CD14-positive monocyte (primary cell): ENCODE results near the gene FLCN. TPM values are rescaled to one million over a fixed set of nuclear protein-coding genes. Genes with fewer than 3 reads are reported as not detected.

Experiments used
- DNase-seq, 3 donors: peaks; one replicate each; pipeline ENCODE4 v3.0.0-alpha.2; 2011 to 2022
- H2AFZ ChIP-seq: 2 replicates; pipeline ENCODE4 v1.6.0; 2012; ENCODE audit warnings: mild to moderate bottlenecking, low read depth, low read length, inconsistent platforms; ENCODE audit not compliant: insufficient read depth, poor library complexity, severe bottlenecking
- H3K27ac ChIP-seq, 2 donors: 1 replicate in 1 of 2; 2 replicates in 1 of 2; pipeline ENCODE4 v1.5.1; 2012 to 2013; ENCODE audit warnings: low read length in 2 of 2, control low read depth in 1 of 2, inconsistent platforms in 1 of 2, low read depth in 1 of 2, mild to moderate bottlenecking in 1 of 2
- H3K27me3 ChIP-seq, 2 donors: one replicate each; pipeline versions ENCODE4 v1.6.0 to v1.6.1; 2011 to 2013; ENCODE audit warnings: low read length in 2 of 2; ENCODE audit not compliant: control insufficient read depth in 2 of 2, insufficient read depth in 2 of 2
- H3K36me3 ChIP-seq, 2 donors: replicated peaks in 1 of 2; 1 replicate in 1 of 2; 2 replicates in 1 of 2; pipeline versions ENCODE4 v1.5.1 to v1.6.1; 2012 to 2013; ENCODE audit warnings: low read length in 2 of 2, control low read depth in 1 of 2, inconsistent platforms in 1 of 2, mild to moderate bottlenecking in 1 of 2; ENCODE audit not compliant: insufficient read depth in 2 of 2, control insufficient read depth in 1 of 2
- H3K4me1 ChIP-seq, 2 donors: 1 replicate in 1 of 2; 2 replicates in 1 of 2; pipeline versions ENCODE4 v1.5.1 to v1.6.1; 2012 to 2013; ENCODE audit warnings: low read length in 2 of 2, control low read depth in 1 of 2, inconsistent platforms in 1 of 2, mild to moderate bottlenecking in 1 of 2, moderate library complexity in 1 of 2; ENCODE audit not compliant: insufficient read depth in 2 of 2, control insufficient read depth in 1 of 2
- H3K4me2 ChIP-seq: replicated peaks from 2 replicates; pipeline ENCODE3; 2012; ENCODE audit warnings: low read length, moderate library complexity, mild to moderate bottlenecking; ENCODE audit not compliant: poor library complexity, severe bottlenecking; ENCODE audit errors: extremely low read depth
- H3K4me3 ChIP-seq, 3 experiments: fragments of 200-600 bp in 1 of 3; sonication (generic) in 1 of 3; replicated peaks in 1 of 3; 1 replicate in 2 of 3; 2 replicates in 1 of 3; pipeline ENCODE4 v1.5.1; 2011 to 2013; ENCODE audit warnings: low read length in 3 of 3, mild to moderate bottlenecking in 3 of 3, control low read depth in 2 of 3, low read depth in 2 of 3, inconsistent platforms in 1 of 3, moderate library complexity in 1 of 3
- H3K79me2 ChIP-seq: 2 replicates; pipeline ENCODE4 v1.6.0; 2012; ENCODE audit warnings: mild to moderate bottlenecking, control low read depth, inconsistent platforms, low read length, moderate library complexity; ENCODE audit not compliant: insufficient read depth
- H3K9ac ChIP-seq: 2 replicates; pipeline ENCODE4 v1.6.0; 2017; ENCODE audit warnings: low read length, mild to moderate bottlenecking; ENCODE audit not compliant: insufficient read depth, poor library complexity, severe bottlenecking
- H3K9me3 ChIP-seq, 2 donors: replicated peaks in 1 of 2; 1 replicate in 1 of 2; 2 replicates in 1 of 2; pipeline versions ENCODE4 v1.5.1 to v1.6.1; 2012 to 2013; ENCODE audit warnings: low read length in 2 of 2, control low read depth in 1 of 2; ENCODE audit not compliant: control insufficient read depth in 1 of 2, insufficient read depth in 1 of 2
- H4K20me1 ChIP-seq: 2 replicates; pipeline ENCODE4 v1.6.0; 2012; ENCODE audit warnings: mild to moderate bottlenecking, low read length, control low read depth, moderate library complexity; ENCODE audit not compliant: insufficient read depth
- H3K27ac Mint-ChIP-seq, 7 donors: one replicate each; pipeline ENCODE4 v1.8.0; 2020; ENCODE audit warnings: mild to moderate bottlenecking in 7 of 7, mixed read lengths in 7 of 7, moderate library complexity in 6 of 7, inconsistent platforms in 2 of 7
- H3K27me3 Mint-ChIP-seq, 3 donors: one replicate each; pipeline ENCODE4 v1.8.0; 2021 to 2022; ENCODE audit warnings: low read depth in 3 of 3, mild to moderate bottlenecking in 3 of 3, mixed read lengths in 3 of 3, moderate library complexity in 3 of 3, inconsistent platforms in 1 of 3
- H3K36me3 Mint-ChIP-seq, 2 donors: one replicate each; pipeline ENCODE4 v1.8.0; 2020; ENCODE audit warnings: mixed read lengths in 2 of 2, inconsistent platforms in 1 of 2, mild to moderate bottlenecking in 1 of 2
- H3K4me1 Mint-ChIP-seq: one replicate; pipeline ENCODE4 v1.8.0; 2020; ENCODE audit warnings: mild to moderate bottlenecking, mixed read lengths
- H3K4me3 Mint-ChIP-seq, 2 donors: one replicate each; pipeline ENCODE4 v1.8.0; 2020; ENCODE audit warnings: mild to moderate bottlenecking in 2 of 2, mixed read lengths in 2 of 2, moderate library complexity in 1 of 2
- H3K9me3 Mint-ChIP-seq, 7 donors: one replicate each; pipeline ENCODE4 v1.8.0; 2020 to 2022; ENCODE audit warnings: mixed read lengths in 7 of 7, mild to moderate bottlenecking in 6 of 7, moderate library complexity in 6 of 7, inconsistent platforms in 2 of 7
- CTCF ChIP-seq: fragments of 200-600 bp; IDR thresholded peaks from one replicate; pipeline ENCODE4 v1.8.0; 2022; ENCODE audit warnings: antibody characterized with exemption, mild to moderate bottlenecking
- WGBS: methylation state at CpG from one replicate; pipeline ENCODE4 v1.1.5; 2013; ENCODE audit warnings: missing lambda C conversion rate; ENCODE audit not compliant: insufficient coverage; 5-methylcytosine and 5-hydroxymethylcytosine counted together
- intact Hi-C, 2 donors: fragments of 100-400 bp; cut with micrococcal nuclease; formaldehyde crosslinking; loops; one replicate each; pipeline versions ENCODE4 v1.15.0 to v1.15.1; 2023
- polyA plus RNA-seq, 3 donors: library from polyadenylated mRNA; depleted of rRNA in 1 of 3; unstranded in 2 of 3; stranded (reverse) in 1 of 3; fragments of 300-500 nt in 2 of 3; fragments of >200 nt in 1 of 3; fragmentation: Illumina TruSeq in 2 of 3; gene quantifications; 1 replicate in 2 of 3; 2 replicates in 1 of 3; pipeline ENCODE4 v1.2.3, GENCODE V29; 2012 to 2021

FLCN gene
- polyA plus RNA-seq, 3 donors: 5.8 to 46.9 (median 8.0) TPM

DNA sequence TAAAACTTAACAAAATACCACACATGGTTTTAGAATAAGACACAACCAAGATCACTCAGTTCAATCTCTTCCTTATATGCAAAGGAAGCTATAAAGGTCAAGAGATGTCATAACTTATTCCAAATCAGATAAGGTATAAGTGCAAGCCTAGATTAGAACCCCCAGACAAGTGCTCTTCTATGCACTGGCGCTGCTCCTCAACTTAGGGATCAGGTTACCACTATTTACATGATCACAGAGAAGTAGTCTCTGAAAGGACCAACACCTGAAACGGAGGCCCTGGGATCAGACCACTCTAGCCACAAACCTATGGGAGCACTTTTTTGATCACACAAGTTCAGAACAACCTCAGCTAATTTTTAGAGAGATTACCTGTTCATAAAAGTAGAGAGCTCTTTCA is 27.5 kb upstream of the FLCN start:
- WGBS: 100% methylated on average over 1 of the region's 2 CpGs
- H3K9me3 Mint-ChIP-seq: peaks cover 0 to 2% (median 0%) of the 10 kb centered on the region in 7 donors

GRCh38 chr17:17258998-17259397 is 22.0 kb upstream of the FLCN start:
- no peaks in the 10 kb centered on the region for H3K27me3 ChIP-seq
- intact Hi-C loops: no loop called here
- no peak overlapping the region for H3K27ac ChIP-seq
- no peaks in the 10 kb centered on the region for H4K20me1 ChIP-seq
- H3K9me3 ChIP-seq: no peaks in the 10 kb centered on the region
- H3K27ac Mint-ChIP-seq: peak overlapping the region in 1 of 7 donors; percentile 48
- TF ChIP-seq CTCF: no peak
- H3K9me3 Mint-ChIP-seq: peaks cover 0 to 2% (median 0%) of the 10 kb centered on the region in 7 donors
- no peaks in the 10 kb centered on the region for H3K27me3 Mint-ChIP-seq
- no peak overlapping the region for H3K4me3 Mint-ChIP-seq
- H3K4me1 Mint-ChIP-seq: no peaks in the 10 kb centered on the region
- no peaks in the 10 kb centered on the region for H3K4me1 ChIP-seq
- no peaks in the 10 kb centered on the region for H3K79me2 ChIP-seq
- H3K4me3 ChIP-seq: no peak overlapping the region
- no peak overlapping the region for H3K4me2 ChIP-seq
- no peak overlapping the region for H3K9ac ChIP-seq
- H2AFZ ChIP-seq: no peak overlapping the region
- DNase-seq: no peak
- peaks cover 70 to 95% of the 10 kb centered on the region in 2 donors for H3K36me3 Mint-ChIP-seq
- peaks cover 61 to 82% of the 10 kb centered on the region in 2 donors for H3K36me3 ChIP-seq
- 100% methylated on average over 4 of the region's 4 CpGs for WGBS

More for the DNA sequence above, 27.5 kb upstream of the FLCN start:
- H3K4me1 Mint-ChIP-seq: peaks cover 4% of the 10 kb centered on the region
- H4K20me1 ChIP-seq: no peaks in the 10 kb centered on the region
- H3K4me3 ChIP-seq: no peak overlapping the region
- no peaks in the 10 kb centered on the region for H3K27me3 ChIP-seq
- no peaks in the 10 kb centered on the region for H3K27me3 Mint-ChIP-seq
- H3K27ac ChIP-seq: no peak overlapping the region
- no peaks in the 10 kb centered on the region for H3K9me3 ChIP-seq
- peaks cover 70 to 88% of the 10 kb centered on the region in 2 donors for H3K36me3 ChIP-seq
- DNase-seq: no peak
- H3K27ac Mint-ChIP-seq: no peak overlapping the region
- no peak for TF ChIP-seq CTCF
- no peak overlapping the region for H3K4me2 ChIP-seq
- no peak overlapping the region for H3K4me3 Mint-ChIP-seq
- no peak overlapping the region for H2AFZ ChIP-seq
- no peaks in the 10 kb centered on the region for H3K79me2 ChIP-seq
- peaks cover 62 to 90% of the 10 kb centered on the region in 2 donors for H3K36me3 Mint-ChIP-seq
- peaks cover 0 to 2% of the 10 kb centered on the region in 2 donors for H3K4me1 ChIP-seq
- intact Hi-C loops: loop anchor here in 1 of 2 donors (5.0 kb wide), 1 partner anchor 37 kb away; no protein-coding TSS in a partner anchor
- H3K9ac ChIP-seq: no peak overlapping the region
